HG03469 (cell line): ENCODE results near the gene MBP.

Experiments used
- ATAC-seq: cut with Tn5 transposase; IDR thresholded peaks from one replicate; pipeline ENCODE4 v1.9.1; 2021; ENCODE audit warnings: mild to moderate bottlenecking, moderate library complexity, moderate number of reproducible peaks; ENCODE audit not compliant: unreplicated experiment

Gene MBP

DNA sequence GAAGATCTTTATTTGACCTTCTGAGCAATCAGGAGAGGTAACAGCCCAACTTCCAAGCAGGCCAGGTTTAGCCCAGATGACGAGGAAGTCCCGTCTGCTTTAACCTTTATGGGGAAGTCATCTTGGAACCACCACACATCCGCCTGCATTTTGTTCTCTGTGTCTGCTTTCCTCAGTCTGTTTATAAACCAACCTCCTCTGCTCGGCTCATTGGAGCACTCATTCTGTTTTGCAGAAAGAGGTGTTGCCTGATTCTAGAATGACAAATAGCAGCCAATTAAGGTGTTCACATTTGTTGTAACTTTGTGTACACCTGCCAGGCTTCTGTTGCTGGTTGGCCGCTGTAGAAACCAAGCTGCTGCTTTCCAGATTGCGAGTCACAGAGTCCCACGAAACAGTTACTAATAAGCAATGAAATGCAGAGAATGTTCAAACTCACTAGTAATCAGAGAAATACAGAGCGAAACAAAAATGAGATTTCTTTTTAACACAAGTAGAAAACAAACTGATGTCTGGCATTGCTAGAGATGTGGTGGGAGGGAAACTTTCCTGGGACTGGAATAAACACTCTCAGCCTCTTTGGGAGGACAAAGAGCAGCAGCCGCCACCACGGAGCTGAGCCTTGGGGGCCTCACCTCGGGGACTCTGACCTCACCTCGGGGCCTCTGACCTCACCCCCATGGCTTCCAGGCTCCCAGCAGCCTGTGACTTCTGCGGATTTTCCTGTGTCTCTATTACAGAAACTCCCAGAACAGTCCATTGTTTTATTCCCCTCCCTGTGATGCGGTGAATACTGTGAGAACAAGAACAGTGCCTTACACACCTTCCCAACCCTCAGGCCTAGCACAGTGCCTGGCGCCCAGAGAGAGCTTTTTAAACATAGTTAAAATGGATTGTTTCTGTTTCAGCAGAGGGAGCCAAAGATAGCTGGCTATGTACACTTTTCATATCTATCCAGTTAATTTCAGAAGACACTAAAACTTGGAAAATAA, 64.0 kb downstream of the MBP start:
- peak; percentile 20 for ATAC-seq

DNA sequence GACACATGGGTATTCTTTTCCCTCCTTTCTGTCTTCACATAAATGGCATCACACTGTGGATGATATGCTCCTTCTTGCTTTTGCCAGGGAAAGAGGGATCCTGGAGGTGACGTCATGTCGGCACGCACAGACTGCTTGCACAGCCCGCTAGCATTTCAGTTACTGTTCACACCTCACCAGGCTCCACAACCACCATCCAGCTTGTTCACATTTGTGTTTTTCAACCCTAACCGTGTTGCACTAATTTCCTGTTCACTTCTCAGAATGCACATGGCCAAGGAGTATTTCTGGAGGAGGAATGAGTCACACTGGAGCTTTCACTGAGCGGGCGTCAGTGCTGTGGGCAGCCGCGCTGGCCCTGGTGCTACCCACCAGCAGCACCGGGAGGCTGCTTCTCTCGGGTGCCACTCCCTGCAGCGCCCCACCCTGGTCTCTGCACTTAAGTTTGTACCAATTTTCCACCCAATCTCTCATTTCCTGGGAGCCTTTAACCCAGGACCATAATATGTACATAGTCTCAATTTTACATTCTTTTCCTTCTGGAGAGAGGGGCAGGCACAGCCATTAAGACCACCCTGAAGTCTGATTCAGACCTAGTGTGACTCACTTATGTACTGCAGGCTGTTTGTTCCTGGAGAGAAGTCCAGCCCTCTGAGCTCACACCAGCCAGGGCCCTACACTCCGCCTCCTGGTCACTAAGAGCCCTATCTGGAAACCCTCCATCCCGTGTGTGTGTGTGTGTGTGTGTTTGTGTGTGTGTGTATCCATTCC, 65.1 kb downstream of the MBP start:
- ATAC-seq = peak; percentile 16

DNA sequence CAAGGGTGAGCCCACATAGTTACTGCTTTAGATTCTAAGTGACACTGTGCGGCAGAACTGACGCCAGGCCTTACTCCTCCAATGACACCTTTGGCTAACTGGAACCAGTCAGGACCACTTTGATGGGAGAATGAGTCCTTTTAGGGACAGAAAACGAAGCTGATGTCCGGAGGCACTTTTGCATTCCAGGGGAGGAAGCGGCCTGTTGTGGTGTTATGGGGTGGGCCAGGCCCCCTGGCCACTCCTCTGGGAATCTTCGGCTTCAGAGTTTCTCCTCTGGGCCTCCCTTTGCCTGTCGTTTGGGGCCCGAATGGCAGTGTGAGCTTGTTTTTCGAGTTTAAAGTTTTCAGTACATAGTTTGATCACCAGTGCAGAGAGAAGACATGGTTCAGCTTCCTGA, 65.9 kb downstream of the MBP start:
- ATAC-seq = no peak

DNA sequence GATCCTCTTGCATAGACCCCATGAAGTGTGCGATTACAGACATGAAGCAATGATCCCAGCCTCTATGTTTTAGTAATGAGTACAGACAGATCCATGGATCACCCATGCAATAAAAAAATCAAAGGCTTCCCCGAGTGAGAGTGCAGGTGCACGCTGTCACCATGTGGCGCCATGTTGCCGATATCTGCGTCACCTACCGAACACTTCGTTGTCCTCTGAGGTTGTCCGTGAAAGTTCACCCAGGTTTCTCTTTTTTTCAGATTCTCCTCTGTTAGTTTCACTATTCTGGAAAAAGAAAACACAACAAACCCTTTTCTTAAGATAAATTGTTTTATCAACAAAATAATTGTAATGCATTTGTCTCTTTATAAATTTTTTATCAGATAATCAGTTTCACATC, 66.5 kb downstream of the MBP start:
- no peak for ATAC-seq

DNA sequence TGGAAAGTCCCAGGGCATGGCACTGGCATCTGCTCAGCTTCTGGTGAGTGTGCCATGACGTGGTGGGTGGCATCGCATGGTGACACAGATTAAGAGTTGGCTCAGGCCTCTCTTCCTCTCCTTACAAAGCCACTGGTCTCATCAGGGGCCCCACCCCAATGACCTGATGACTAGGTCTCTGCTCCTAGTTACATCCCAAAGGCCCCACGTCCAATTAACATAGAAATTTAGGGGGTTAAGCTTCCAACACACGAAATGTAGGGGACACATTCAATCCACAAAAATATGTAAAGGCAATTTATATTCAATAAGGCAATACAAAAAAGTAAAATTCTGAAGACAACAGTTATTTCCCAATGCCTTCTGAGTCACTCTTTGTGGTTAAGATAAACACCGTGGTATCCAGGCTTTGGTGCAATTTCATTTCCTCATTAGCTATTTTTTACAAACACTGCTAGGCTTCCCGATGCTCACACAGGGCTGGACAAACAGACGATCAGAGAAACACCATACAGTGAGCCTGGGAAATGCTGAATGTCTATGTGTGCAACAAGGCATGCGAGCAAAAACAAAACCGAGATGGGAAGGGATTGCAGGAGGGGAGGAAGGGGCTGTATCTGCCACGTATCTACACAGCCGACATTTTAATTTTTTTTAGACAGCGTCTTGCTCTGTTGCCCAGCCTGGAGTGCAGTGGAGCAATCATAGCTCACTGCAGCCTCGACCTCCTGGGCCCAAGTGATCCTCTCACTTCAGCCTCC, 67.2 kb downstream of the MBP start:
- peak; percentile 19 for ATAC-seq

DNA sequence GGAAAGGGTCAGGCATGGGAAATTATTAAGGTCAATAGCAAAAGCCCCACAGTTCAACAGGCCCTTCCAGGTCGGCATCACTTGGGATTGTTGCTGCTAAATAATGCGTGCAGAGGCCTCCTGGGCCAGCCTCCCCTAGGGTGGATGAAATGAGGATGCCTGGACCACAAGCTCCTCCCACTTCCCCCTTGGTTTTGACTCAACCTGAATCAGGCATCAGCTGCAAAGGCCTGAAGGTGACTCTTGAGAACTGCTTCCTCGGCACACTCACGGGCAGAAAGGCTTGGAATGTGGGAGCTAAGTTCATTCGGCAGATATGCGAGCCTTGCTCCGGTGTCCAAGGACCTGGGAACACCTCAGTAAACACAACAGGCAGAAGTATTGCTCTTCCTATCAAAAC, 69.3 kb downstream of the MBP start:
- peak; percentile 31 for ATAC-seq

DNA sequence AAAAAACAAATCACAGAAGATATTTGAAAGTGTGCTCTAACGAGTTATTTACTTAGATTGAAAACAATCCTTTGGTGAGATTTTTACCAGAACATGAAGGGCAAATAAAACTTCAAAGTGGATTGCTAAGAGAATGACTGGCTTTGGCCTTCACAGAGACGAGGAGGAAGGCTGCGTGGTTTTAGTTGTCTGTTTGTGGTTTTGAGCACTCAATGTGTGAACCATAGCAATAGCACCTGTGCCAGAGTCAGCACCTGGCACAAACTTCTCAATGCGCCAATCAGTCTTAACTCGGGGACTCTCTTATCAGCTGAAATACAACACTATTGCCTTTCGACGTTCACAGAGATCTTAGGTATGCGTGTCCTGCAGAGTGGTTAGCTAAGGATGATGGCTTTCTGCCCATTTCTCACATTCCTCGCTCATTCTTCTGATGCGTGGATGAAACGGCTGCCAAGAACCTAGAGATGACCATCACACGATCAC, 70.0 kb downstream of the MBP start:
- ATAC-seq = peak; percentile 38

DNA sequence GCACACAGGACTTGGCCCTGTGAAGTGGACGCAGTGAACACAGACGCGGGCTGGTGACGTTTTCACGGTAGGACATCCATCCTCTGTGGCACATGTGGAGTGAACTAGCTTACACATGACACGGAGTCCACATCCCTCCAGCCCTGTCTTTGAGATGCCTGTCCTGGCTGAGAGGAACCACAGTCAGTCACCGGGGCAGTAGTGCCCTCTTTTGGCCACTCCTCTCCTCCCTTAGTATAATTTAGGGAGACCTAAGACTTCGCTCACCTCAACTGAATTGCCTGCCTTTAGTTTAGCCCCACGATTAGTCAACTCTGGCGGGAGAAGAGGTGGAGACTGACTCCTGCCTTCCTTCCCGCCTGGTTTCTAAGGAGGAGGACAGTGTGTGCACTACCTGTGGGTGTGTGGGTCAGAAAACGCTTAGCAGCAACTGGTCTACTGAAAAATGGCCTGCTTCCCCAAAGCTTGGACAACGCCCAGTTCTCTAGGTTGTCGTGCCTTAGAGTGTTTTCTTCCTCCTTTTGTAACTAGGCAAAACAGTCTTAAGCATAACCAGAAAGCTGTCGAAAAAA, 70.6 kb downstream of the MBP start:
- peak; percentile 21 for ATAC-seq

DNA sequence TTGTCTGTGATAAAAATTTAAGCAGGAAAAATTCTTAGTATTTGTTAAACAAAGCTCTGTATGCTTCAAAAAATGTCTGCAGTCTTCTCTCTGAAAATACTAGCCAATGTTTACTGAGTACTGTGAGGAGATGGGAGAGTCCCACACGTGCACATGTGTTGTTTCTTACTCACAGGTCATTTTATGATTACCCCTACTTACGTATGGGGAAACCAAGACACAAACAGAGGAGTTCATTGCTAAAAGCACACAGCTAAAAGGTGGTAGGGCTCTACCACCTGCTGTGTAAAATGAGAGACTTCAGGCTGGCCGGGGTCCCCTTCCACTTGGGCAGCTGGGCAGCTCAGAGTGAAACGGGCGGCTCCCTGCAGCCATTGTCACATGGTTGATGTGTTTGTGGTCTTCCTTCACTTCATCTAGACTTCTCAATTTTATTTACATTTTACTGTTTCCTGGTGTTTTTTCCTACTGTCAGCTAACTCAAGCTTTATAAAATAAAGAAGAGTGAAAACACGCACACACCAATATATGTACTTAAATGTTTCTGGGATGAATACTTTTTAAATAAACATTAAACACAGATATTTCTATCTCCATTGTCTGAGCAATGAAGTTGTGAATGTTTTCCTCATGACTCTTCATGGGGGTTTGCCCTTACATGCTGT, 71.2 kb downstream of the MBP start:
- ATAC-seq = no peak

DNA sequence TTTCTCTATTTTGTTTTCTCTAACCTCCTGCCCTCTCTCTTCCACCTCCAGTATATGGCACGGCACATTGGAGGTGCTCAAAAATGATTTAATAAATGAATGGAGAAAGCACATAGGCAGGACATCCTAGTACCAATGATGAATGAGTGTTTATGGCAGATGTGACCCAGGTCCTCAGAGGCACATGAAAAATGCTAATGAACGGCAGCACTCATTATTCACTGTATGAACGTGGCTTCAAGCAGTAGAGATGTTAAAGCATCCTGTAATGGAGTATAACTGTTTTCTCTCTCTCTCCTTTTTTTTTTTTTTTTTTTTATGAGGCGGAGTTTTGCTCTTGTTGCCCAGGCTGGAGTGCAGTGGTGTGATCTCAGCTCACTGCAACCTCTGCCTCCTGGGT, 72.4 kb downstream of the MBP start:
- ATAC-seq = no peak

DNA sequence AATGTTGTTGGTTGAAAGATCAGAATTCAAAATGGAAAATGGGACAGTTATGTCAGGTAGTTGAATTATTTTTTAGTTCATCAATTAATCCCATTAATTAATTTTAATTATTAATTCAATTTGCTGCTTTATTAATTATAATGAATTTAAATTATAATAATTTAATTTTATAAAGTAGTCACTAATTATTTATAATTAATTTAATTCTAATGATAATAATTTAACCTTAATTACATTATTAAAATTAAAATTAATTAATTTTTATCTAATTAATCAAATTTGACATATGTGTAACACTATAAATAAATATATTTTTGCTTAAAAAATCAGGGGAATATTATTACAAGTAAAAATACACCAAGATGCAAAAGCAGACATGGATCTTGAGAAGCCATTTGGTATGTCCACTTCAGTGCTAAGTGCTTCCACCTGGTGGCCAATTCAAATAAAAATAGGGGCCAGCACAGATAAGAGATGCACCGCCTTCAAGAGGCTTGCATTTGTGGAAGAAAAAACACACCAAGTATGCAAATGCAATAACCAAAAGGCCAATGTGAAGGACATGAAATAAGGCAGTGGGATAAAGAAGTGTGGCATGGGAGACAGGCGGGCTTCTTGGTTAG, 73.2 kb downstream of the MBP start:
- ATAC-seq = no peak

DNA sequence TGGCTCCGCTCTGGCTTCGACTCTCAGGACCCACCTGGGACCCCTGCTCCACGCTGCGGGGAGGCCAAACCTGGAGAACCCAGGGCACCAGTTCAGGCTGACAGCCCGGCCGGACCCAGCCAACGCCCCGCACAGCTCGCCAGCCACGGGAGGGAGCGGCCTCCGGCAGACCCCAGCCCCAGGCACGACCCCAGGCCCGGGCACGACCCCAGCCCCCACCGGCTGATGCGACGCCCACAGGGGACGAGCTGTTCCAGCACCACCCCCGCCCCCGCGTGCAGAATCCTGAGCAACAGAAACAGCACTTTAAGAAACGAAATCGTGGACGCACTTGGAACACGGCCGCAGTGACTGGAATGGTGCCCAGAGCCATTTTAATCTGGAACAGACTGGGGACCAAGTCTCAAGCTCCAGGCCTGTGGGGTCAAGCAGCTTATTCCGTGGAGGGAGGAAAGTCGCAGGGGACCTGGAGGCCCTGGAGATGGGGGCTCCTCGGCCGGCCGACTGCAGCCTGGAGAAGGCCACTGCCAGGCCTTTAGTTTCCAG, 74.2 kb downstream of the MBP start:
- ATAC-seq = no peak

DNA sequence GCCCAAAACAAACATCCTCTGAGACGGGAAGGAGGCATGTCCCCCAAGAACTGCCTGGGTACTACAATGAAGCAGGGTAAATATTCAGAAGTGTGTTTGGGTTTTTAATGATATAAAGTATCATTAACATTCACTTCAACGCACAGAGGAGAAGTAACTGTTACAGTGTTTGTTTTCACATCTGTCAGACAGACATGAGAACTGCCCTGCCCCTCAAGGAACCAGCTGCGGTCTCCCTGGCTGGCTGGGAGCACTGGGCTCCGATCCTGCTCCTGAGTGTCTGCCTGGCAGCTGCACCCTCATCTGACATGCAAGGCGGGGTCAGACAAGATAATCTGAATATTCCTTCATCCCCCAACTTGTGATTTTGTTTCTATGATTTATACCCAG, 75.6 kb downstream of the MBP start:
- ATAC-seq = no peak

DNA sequence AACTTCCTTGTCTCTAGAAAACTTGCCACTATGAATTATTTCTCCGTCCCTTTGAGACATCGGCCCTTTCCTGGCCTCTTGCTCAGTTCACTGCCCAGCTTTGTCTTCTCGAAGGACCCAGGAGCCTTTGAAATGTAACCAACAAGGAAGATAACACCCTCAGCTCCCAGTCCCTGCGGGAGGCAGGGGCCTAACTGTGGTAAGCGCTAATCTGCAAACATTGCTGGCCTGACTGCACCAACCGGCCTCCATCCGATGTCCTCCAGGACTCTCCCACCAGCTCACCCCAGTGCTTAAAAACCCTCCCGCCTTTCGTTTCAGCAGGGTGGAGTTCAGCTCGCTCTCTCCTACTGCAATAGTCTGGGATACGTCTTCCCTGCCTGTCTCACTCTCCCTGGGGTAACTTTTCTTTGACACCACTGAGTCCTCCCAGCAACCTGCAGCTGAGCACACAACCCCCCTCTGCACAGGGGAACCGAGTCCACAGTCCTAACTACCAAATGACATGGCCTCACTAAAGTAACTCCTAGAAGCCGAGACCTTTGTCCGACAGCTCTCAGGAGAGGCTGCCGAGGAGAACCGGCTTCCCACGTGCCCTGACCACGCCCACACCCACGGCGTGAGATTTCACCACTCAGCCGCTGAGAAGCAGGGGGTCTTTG, 76.1 kb downstream of the MBP start:
- ATAC-seq = no peak

DNA sequence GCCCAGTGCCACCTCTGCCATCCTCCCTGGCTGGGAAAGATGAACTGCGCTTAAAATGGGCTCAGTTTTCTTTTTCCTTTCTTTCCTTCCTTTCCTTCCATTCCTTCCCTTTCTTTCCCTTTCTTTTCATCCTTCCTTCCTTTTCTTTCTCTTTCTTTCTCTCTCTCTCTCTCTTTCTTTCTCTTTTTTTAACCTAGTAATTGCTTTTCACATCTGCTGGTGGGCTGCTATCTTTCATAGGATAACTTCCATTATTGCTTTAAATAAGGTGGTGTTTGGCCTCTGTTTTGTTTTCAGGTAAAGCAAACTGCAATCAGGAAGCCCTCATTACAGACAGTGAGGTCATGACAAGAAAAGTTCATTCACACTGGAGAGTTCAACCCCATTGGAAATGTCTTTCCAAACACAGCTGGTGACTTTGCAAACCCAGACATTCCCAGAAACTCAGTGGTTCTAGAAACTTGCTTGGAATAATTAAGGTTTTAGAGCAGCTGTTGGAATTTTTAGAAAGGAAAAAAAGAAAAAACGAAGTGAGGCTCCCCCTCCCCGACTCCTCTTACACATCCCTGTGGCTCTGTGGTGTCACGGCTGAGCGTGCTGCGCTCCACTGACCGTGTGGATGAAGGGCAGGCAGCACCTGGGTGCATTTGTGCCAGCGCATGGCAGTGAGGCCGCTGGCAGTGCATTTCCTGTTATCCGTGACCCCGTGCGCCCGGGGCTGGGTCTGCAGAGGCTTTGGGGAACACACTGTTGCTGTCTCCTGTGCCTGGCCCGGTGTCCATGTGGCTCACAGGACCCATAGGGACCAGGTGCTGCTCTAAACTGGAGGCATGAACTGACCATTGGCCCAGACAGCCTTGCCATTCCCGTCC, 76.9 kb downstream of the MBP start:
- no peak for ATAC-seq

DNA sequence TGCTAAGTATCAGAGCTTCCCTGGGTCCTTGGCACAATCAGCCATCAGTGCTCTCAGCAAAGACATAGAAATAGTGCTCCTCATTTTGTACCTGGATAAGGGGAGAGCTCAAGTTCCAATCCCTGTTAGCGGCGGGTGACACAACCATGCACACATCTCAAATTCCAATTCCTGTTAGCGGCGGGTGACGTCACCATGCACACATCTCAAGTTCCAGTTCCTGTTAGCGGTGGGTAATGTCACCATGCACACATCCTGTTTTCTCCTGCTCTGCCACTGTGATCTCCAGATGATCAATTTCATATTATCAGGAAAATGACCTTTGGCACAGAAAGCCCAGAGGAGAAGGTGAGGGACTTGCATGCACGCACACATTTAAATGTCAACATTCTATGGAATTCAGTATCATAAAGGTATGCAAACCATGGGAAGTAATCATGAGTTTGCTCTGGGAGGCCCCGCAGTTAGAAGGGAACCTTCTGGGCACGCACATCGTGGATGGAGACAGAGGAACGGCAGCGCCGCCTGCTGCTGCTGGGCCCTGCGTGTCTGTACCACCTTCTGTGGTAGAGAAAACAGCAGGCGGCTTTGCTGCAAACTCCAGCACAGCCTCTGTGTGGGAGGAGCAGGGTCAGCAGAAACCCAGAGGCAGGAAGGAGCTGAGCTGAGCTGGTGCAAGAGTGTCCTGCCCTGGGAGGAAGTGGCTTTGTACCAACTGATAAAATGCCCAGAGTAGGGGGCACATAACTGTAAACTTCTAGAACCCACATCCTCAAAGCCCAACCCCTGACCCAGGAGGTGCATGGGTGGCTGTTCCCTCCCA, 77.8 kb downstream of the MBP start:
- ATAC-seq = peak; percentile 86

DNA sequence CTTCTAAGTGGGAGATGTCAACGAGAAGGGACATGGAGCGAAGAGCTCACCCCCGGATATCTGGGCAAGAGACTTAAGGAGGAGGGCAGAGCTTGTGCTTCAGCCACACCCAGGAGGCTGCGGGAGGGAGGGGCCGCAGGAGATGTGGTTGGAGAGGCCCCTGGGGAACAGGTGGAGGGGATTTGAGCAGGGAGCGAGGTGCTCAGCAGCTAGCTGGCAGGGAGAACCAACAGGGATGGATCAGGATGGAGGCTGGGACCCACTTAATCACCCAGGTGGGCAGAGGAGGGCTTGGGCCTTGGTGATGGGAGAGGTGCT, 78.3 kb downstream of the MBP start:
- no peak for ATAC-seq
